ENCODE measurements around the gene WDR1. TPM values are rescaled to one million over a fixed set of nuclear protein-coding genes. Genes with fewer than 3 reads are reported as not detected.
A peak's percentile ranks its signal among the peaks of the same experiment; 100 is the strongest.

WDR1 gene
- total RNA-seq, 4 donors from 2014 or later = 122 to 238 (median 213) TPM

GRCh38 chr4:10085828-10086505 is 30.6 kb downstream of the WDR1 start:
- DNase-seq = peak; percentile 88 to 93
- intact Hi-C loops (cut with DNase I) = no loop called here
- TF ChIP-seq POLR2A (IDR thresholded peaks at IDR 0.05) = peak in 1 of 2 donors; percentile 17
- TF ChIP-seq CTCF (IDR thresholded peaks at IDR 0.05) = no peak
- 50 to 61% methylated on average over 19 of the region's 23 CpGs for WGBS, 2 donors
- no peaks in the 10 kb centered on the region for H3K9me3 ChIP-seq
- H3K4me3 ChIP-seq (replicated peaks in 1 of 3) = no peak overlapping the region
- peak overlapping the region in 1 of 3 donors; percentile 72 for H3K27ac ChIP-seq
- no peaks in the 10 kb centered on the region for H3K27me3 ChIP-seq
- peaks cover 82 to 86% of the 10 kb centered on the region in 2 donors for H3K36me3 ChIP-seq
- peaks cover 11 to 33% of the 10 kb centered on the region in 2 donors for H3K4me1 ChIP-seq

DNA sequence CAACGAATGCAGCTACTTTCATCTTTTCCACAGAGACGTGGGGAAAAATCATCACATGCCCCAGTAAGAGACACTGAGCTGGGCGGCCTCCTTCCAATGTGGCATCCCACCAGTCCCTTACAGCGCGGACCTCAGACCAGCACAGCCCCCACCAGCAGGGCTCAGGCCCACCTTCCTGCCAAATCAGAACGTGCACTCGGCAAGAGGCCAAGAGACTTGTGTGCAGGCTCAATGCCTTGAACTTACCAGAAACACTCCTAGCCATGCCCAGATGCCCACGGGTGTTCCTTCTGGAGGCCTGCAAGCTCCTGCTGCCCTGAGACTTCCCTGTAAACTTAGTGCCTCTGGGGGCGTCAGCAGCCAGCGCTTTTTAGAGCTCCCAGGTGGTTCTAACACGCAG is 31.2 kb downstream of the WDR1 start:
- WGBS, 2 donors = 89 to 97% methylated on average over 6 to 11 of the region's 11 CpGs
- H3K4me3 ChIP-seq (replicated peaks in 1 of 3) = no peak overlapping the region
- peak overlapping the region in 1 of 3 donors; percentile 33 for H3K27ac ChIP-seq
- peak in 1 of 2 donors; percentile 4 for DNase-seq
- peaks cover 82 to 86% of the 10 kb centered on the region in 2 donors for H3K36me3 ChIP-seq
- no peaks in the 10 kb centered on the region for H3K9me3 ChIP-seq
- H3K27me3 ChIP-seq = no peaks in the 10 kb centered on the region
- peaks cover 11 to 33% of the 10 kb centered on the region in 2 donors for H3K4me1 ChIP-seq
- no peak for TF ChIP-seq POLR2A (IDR thresholded peaks at IDR 0.05)
- TF ChIP-seq CTCF (IDR thresholded peaks at IDR 0.05) = no peak
- intact Hi-C loops (cut with DNase I) = no loop called here

GRCh38 chr4:10084651-10085358 is 31.8 kb downstream of the WDR1 start:
- Histone ChIP-seq H3K9me3 (no peaks in the 10 kb centered on the region), H3K27ac (peak overlapping the region in 1 of 3 donors; percentile 33), H3K4me1 (peaks cover 11 to 33% of the 10 kb centered on the region in 2 donors), H3K36me3 (peaks cover 82 to 91% of the 10 kb centered on the region in 2 donors), H3K27me3 (no peaks in the 10 kb centered on the region), H3K4me3 (replicated peaks in 1 of 3) (no peak overlapping the region)
- DNase-seq = peak in 1 of 2 donors; percentile 1
- TF ChIP-seq CTCF (IDR thresholded peaks at IDR 0.05) = no peak
- no peak for TF ChIP-seq POLR2A (IDR thresholded peaks at IDR 0.05)
- WGBS, 2 donors = 93% methylated on average over 7 to 17 of the region's 21 CpGs
- intact Hi-C loops (cut with DNase I) = no loop called here

GRCh38 chr4:10083861-10084641 is 32.5 kb downstream of the WDR1 start:
- Histone ChIP-seq H3K27me3 (no peaks in the 10 kb centered on the region), H3K4me3 (replicated peaks in 1 of 3) (no peak overlapping the region), H3K4me1 (peaks cover 11 to 26% of the 10 kb centered on the region in 2 donors), H3K9me3 (no peaks in the 10 kb centered on the region), H3K36me3 (peaks cover 85 to 91% of the 10 kb centered on the region in 2 donors), H3K27ac (no peak overlapping the region)
- WGBS, 2 donors = 88 to 90% methylated on average over 17 to 22 of the region's 23 CpGs
- DNase-seq = peak in 1 of 2 donors; percentile 5
- intact Hi-C loops (cut with DNase I) = no loop called here
- TF ChIP-seq CTCF (IDR thresholded peaks at IDR 0.05) (no peak), POLR2A (IDR thresholded peaks at IDR 0.05) (no peak)

All from thyroid gland (tissue), 4 donors.